ENCODE measurements around the gene UMODL1.

- TF ChIP-seq CTCF (IDR thresholded peaks at IDR 0.05; ENCODE audit: poor library complexity) (no peak), EZH2 (IDR thresholded peaks at IDR 0.05; ENCODE audit: borderline replicate concordance) (no peak), EZH2phosphoT487 (IDR thresholded peaks at IDR 0.05; ENCODE audit: low read depth, severe bottlenecking, unreplicated experiment) (no peak)
These were observed 17.0 kb downstream of the UMODL1 start for GRCh38 chr21:42088148-42088547.
